ENCODE measurements around the gene WHRN.

WHRN gene

GRCh38 chr9:114491430-114492003 is 13.8 kb downstream of the WHRN start:
- no peak for DNase-seq (ENCODE audit: extremely low read depth, low read depth)
- no peak for TF ChIP-seq CTCF (IDR thresholded peaks at IDR 0.05; ENCODE audit: low read depth, low read length)

- DNase-seq (ENCODE audit: extremely low read depth, low read depth): no peak
- no peak for TF ChIP-seq CTCF (IDR thresholded peaks at IDR 0.05; ENCODE audit: low read depth, low read length)
Observed at GRCh38 chr9:114489928-114490327, 15.3 kb downstream of the WHRN start.

GRCh38 chr9:114488398-114489129 is 16.7 kb downstream of the WHRN start:
- TF ChIP-seq CTCF (IDR thresholded peaks at IDR 0.05; ENCODE audit: low read depth, low read length): no peak
- no peak for DNase-seq (ENCODE audit: extremely low read depth, low read depth)

GRCh38 chr9:114487607-114488300 is 17.5 kb downstream of the WHRN start:
- peak; percentile 31 for DNase-seq (ENCODE audit: extremely low read depth, low read depth)
- TF ChIP-seq CTCF (IDR thresholded peaks at IDR 0.05; ENCODE audit: low read depth, low read length): peak; percentile 89

GRCh38 chr9:114486205-114486963 is 18.9 kb downstream of the WHRN start:
- no peak for DNase-seq (ENCODE audit: extremely low read depth, low read depth)
- no peak for TF ChIP-seq CTCF (IDR thresholded peaks at IDR 0.05; ENCODE audit: low read depth, low read length)

- no peak for DNase-seq (ENCODE audit: extremely low read depth, low read depth)
- TF ChIP-seq CTCF (IDR thresholded peaks at IDR 0.05; ENCODE audit: low read depth, low read length): no peak
Observed at GRCh38 chr9:114484854-114485443, 20.3 kb downstream of the WHRN start.

All from AG09319 (cell line).